ENCODE results near the gene ETV6. TPM values are rescaled to one million over a fixed set of nuclear protein-coding genes. Genes with fewer than 3 reads are reported as not detected.

ETV6 gene
- total RNA-seq, 3 donors from 2014 or later, result 17.8 to 58.7 (median 45.2) TPM

DNA sequence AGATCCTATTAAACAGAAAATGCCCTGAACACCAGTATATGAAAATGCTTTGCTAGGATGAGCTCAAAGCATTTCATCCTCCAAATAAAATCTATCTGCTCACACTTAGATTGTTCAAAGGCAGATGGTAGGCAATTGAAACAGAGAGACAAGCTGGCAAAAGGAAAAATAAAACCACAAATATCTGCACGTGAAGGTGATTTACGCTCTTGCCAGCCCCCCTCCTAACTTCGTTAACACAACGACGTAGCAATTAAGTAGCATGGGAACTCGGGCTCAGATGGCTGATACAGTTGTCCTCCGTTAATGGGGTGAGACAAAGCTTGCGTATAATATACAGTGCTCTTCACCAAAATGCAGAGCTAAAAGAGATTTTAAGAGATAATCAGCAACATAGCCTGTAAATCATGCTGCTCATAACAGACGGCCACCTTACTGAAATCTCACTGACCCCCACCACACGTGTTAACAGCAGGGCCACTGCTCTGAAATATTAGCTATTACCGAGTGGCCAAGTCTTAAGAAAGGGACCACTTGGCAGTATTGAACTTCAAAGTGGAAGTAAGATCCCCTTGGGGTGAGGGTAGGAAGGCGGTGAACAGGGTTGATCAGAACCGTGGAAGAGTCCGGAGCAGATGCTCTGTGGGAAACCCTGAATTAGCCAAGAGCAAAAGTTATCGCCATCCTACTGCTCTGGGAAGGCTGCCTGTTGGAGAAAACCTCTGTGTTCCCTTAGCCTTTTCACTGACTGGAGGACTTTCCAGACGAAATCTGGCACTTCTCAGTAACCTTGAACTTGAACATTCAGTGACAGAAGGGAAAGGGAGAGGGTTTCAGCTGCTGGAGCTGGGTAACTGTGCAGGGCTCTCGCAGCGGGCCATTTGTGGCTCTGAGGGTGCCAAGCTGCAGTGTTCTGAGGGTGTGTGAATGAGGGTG lies 23.1 kb downstream of the ETV6 start:
- DNase-seq (ENCODE audit: low spot score in 2 of 2), result no peak
- Histone ChIP-seq H3K9me3 (no peaks in the 10 kb centered on the region), H3K4me1 (peaks cover 4 to 40% of the 10 kb centered on the region in 2 donors), H3K36me3 (no peaks in the 10 kb centered on the region), H3K27me3 (no peaks in the 10 kb centered on the region), H3K27ac (peak overlapping the region; percentile 62 to 76), H3K4me3 (peak overlapping the region in 1 of 3 donors; percentile 16)
- intact Hi-C loops (cut with DNase I; ENCODE audit: low total_unique reads), result no loop called here
- TF ChIP-seq POLR2AphosphoS5 (IDR thresholded peaks at IDR 0.05) (no peak), POLR2A (IDR thresholded peaks at IDR 0.05) (no peak)
- TF ChIP-seq, protein P1, sequence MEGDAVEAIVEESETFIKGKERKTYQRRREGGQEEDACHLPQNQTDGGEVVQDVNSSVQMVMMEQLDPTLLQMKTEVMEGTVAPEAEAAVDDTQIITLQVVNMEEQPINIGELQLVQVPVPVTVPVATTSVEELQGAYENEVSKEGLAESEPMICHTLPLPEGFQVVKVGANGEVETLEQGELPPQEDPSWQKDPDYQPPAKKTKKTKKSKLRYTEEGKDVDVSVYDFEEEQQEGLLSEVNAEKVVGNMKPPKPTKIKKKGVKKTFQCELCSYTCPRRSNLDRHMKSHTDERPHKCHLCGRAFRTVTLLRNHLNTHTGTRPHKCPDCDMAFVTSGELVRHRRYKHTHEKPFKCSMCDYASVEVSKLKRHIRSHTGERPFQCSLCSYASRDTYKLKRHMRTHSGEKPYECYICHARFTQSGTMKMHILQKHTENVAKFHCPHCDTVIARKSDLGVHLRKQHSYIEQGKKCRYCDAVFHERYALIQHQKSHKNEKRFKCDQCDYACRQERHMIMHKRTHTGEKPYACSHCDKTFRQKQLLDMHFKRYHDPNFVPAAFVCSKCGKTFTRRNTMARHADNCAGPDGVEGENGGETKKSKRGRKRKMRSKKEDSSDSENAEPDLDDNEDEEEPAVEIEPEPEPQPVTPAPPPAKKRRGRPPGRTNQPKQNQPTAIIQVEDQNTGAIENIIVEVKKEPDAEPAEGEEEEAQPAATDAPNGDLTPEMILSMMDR (IDR thresholded peaks at IDR 0.05), result no peak

DNA sequence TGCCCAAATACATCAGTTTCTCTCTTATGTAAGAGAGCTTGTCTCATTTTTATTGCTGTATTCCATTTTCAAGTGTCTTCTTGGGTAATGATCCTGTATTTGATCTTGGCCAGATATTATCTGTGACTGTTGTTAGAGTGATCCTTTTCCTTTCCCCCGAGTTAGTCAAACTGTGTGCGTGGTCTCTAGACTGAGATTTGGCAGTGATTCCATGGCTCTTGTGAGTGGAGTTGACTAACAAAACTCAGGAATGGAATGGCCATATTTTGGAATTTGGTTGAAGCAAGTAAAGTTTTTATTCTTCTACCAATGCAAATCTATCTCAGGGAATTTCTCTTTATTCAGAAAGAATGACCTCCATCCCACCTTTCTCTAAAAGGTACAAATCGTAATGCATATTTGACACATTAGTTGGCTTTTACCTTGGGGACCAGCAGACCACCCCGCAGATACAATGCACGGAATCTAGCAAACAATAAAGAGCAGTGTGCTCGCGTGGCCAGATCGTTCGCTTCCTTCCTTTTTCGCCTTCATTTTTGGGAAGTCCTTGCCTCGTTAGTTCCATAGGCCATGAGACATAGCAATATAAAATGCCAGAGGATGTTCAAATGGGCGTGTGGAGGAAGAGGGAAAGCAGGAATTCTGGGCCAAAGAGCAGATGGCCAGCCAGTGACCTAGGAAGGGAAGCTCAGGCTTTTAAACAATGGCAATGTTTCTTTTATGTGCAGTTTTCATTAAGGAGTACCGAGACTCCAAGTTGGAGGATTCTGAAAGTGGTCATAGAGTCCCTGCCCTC lies 24.4 kb downstream of the ETV6 start:
- H3K36me3 ChIP-seq, result no peaks in the 10 kb centered on the region
- H3K9me3 ChIP-seq, result no peaks in the 10 kb centered on the region
- TF ChIP-seq POLR2A (IDR thresholded peaks at IDR 0.05) (no peak), POLR2AphosphoS5 (IDR thresholded peaks at IDR 0.05) (no peak)
- TF ChIP-seq, protein P1 (IDR thresholded peaks at IDR 0.05), result no peak
- no peak overlapping the region for H3K4me3 ChIP-seq
- intact Hi-C loops (cut with DNase I; ENCODE audit: low total_unique reads), result no loop called here
- H3K27me3 ChIP-seq, result no peaks in the 10 kb centered on the region
- no peak for DNase-seq (ENCODE audit: low spot score in 2 of 2)
- peaks cover 4 to 33% of the 10 kb centered on the region in 2 donors for H3K4me1 ChIP-seq
- peak overlapping the region; percentile 62 to 76 for H3K27ac ChIP-seq

DNA sequence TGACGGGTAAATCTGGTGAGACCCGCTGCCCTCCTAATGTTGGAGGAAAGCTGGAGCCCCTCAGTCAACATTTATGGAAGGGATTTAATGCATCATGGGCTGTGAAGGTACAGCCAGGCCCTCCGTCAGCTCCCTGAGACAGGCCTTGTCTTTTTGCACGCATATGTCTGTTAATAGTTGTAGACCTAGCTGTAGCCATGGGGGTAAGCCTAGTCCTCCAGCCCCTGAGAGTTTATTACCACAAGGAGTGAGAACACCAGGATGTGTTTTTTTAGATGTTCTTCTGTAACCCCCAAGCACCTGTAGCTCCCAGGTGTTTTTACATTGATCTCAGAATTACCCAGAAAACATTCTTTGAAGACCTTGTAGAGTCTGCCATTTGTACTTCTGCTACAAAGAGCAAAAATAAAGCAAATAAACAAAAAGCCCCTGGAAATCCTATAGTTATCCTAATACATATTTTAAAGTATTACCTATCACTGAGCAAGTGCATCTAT lies 25.5 kb downstream of the ETV6 start:
- Histone ChIP-seq H3K27me3 (no peaks in the 10 kb centered on the region), H3K27ac (peak overlapping the region; percentile 58 to 62), H3K4me3 (no peak overlapping the region), H3K4me1 (peaks cover 4 to 32% of the 10 kb centered on the region in 2 donors), H3K36me3 (no peaks in the 10 kb centered on the region), H3K9me3 (no peaks in the 10 kb centered on the region)
- no peak for DNase-seq (ENCODE audit: low spot score in 2 of 2)
- intact Hi-C loops (cut with DNase I; ENCODE audit: low total_unique reads), result no loop called here
- no peak for TF ChIP-seq POLR2AphosphoS5 (IDR thresholded peaks at IDR 0.05)

DNA sequence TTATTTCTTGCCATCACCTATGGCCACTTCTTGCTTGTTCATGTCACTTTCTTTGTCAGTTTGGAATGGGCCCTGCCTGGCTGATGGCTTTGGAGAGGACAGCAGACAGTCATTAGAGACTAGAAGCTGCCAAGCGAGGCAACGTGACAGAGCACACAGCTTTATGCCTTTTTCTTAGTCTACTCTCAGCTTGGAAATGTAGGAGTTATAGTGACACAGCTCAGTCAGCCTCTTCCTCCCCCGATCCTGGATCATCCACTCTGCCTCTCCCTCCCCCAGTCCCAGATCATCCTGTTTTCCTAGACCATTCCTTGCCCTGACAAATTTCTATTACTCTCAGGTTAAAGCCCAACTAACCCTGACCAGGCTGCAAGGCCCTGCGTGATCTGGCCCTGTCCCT lies 26.6 kb downstream of the ETV6 start:
- intact Hi-C loops (cut with DNase I; ENCODE audit: low total_unique reads), result no loop called here
- Histone ChIP-seq H3K4me3 (no peak overlapping the region), H3K4me1 (peaks cover 4 to 30% of the 10 kb centered on the region in 2 donors), H3K27ac (peak overlapping the region; percentile 51 to 58), H3K9me3 (no peaks in the 10 kb centered on the region), H3K27me3 (no peaks in the 10 kb centered on the region), H3K36me3 (no peaks in the 10 kb centered on the region)
- no peak for DNase-seq (ENCODE audit: low spot score in 2 of 2)
- no peak for TF ChIP-seq POLR2AphosphoS5 (IDR thresholded peaks at IDR 0.05)
- TF ChIP-seq, protein P1 (IDR thresholded peaks at IDR 0.05), result no peak
- TF ChIP-seq POLR2A (IDR thresholded peaks at IDR 0.05), result no peak

GRCh38 chr12:11677093-11677492 lies 27.6 kb downstream of the ETV6 start:
- H3K4me3 ChIP-seq, result no peak overlapping the region
- no peak for TF ChIP-seq POLR2A (IDR thresholded peaks at IDR 0.05)
- no peak for TF ChIP-seq POLR2AphosphoS5 (IDR thresholded peaks at IDR 0.05)
- TF ChIP-seq, protein P1 (IDR thresholded peaks at IDR 0.05), result no peak
- no peaks in the 10 kb centered on the region for H3K27me3 ChIP-seq
- DNase-seq (ENCODE audit: low spot score in 2 of 2), result no peak
- intact Hi-C loops (cut with DNase I; ENCODE audit: low total_unique reads), result no loop called here
- H3K9me3 ChIP-seq, result no peaks in the 10 kb centered on the region
- peaks cover 4 to 30% of the 10 kb centered on the region in 2 donors for H3K4me1 ChIP-seq
- peak overlapping the region; percentile 20 to 58 for H3K27ac ChIP-seq
- no peaks in the 10 kb centered on the region for H3K36me3 ChIP-seq
